AG08396 (cell line): ENCODE data around the gene SPTLC1.
"Not testable (repeated sequence)": the region's sequence is repeated elsewhere in the genome, so short reads cannot be mapped to it uniquely, and the experiment has no call there.

Source experiments
- DNase-seq: peaks from one replicate; pipeline ENCODE4 v3.0.0; 2012; ENCODE audit warnings: low spot score, mixed read lengths

The SPTLC1 gene

DNA sequence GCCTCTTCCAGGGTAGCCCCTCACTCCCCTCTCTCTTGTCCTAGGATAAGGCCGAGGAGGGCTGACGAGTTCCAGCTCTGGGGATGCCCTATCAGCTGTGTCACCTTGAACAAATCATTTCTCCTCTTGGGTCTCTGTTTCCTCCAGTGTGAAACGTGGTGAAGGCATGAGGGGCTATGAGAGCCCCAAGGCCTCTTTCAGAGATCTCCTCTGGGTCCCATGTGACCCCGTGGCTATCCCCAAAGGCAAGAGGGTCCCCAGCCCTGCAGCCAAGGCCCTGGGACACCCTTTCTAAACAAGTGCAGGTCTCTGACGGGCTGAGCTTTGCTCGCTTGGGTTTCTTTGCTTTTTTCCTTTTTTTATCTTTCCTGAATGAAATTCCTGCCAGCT is 25.5 kb upstream of the SPTLC1 start:
- DNase-seq: no peak

DNA sequence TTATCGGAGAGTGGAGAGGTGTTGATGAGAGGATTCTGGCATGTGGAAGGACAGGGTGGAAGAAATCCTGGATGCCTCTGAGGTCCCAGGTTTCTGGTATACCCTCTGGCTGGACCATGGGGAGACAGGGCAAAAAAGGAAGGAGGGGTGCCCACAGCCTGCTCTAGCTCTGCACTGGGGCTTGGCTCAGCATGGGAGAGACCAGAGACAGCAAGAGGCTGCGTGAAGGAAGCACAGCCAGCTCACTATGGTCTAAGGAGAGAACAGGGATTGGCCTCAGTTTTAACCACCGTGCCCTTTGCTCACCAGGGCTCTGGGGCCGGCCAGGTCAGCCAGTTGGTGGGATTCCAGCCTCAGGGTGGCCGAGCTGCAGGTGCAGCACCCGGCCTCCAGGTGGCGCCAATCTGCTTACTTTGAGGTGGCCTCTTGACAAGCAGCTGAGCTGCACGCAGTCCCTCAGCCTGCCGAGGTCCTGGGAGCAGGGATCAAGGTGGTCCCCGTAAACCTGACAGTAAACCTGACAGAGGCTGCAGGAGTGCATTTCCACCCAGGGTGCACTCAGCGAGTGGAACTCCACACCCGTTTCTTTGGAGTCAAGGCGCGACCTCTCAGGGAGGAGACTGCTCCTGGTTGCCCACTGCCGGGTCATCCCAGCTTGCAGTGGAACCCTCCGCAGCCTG is 25.0 kb upstream of the SPTLC1 start:
- DNase-seq: peak; percentile 78

DNA sequence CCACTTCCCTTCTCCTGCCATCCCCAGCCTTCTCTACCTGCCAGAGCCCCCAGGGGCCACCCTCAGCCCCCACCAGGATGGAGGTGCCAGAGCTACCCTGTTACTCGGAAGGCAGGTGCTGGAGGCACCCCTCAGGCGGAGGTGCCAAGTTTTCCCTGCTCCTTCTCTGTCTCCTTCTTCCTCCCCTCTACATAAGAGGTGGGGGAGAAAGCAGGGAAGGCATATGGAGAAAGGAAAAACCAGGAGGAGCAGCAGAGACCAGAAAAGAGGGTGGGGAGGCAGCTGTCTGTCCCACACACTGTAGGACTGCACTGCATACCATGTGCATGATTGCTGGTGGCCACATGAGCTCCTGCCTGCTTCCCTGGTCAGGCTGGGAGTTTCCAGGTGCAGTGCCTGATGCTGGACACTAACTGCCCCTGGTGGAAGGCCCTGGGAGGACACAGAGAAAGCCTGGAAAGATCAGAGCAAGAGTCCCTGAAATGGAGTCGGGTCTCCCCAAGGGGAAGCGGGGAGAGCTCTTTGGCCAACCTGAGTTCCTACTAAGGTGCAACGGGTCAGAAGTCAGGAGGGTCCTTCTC is 23.8 kb upstream of the SPTLC1 start:
- DNase-seq: peak; percentile 33

DNA sequence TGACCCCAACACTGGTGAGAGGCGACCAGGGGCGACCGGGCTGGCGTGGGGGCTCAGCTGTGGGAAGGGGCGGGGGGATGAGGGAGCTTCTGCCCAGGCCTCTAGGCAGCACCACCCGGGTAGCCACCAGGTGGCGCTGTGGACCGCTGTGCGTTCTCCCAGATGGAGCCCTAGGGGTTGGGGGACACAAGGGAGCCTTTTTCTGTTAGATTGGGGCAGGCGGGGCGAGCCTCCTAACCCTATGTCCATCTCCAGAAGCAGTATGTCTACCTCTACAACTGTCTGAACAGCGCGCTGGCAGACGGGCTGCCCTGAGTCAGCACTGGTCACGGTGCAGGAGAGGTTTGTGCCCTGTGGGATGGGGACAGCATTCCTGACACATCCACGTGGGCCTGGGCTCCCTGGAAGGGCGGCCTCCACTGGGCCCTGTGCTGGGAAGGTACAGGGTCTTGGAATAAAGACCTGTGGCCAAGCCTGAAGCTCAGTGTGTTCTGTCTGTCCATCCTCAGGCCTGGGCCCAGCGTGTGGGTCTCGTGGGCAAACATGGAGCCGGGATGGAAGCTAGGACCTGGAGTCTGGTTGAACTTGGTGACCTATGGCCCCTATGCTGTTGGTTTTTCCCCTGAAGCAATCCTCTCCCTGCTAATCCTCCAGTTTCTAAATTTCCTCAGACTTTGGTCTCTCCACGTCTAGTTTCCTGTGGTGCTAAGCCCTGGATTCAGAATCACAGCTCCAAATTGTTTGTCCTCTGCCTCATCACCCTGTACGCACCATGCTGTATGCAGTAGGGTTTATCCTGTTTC is 23.1 kb upstream of the SPTLC1 start:
- peak; percentile 61 for DNase-seq

DNA sequence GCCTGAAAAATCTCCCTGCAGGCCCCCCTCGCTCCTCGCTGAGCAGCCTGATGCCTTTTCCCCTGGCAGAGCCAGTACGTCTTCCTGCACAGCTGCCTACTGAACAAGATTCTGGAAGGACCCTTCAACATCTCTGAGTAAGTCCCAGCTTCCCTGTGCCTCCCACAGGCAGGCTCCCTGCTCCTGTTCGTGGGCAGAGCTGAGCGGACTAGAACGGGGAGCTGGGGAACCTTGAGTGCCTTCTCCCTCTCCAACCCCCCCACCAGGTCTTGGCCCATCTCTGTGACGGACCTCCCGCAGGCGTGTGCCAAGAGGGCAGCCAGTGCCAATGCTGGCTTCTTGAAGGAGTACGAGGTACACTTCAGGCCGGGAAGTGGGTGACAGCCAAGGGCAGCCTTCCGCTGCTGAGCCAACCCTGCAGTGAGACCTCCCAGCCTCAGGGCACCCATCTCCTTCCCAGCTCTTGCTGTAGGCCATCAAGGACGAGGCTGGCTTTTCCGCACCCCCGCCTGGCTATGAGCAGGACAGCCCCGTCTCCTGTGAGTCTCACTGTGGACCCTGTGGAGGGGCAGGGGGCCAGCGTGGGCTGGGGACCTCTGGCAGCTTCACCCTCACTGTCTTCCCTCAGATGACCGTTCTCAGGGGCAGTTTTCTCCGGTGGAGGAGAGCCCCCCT is 21.1 kb upstream of the SPTLC1 start:
- DNase-seq: no peak

DNA sequence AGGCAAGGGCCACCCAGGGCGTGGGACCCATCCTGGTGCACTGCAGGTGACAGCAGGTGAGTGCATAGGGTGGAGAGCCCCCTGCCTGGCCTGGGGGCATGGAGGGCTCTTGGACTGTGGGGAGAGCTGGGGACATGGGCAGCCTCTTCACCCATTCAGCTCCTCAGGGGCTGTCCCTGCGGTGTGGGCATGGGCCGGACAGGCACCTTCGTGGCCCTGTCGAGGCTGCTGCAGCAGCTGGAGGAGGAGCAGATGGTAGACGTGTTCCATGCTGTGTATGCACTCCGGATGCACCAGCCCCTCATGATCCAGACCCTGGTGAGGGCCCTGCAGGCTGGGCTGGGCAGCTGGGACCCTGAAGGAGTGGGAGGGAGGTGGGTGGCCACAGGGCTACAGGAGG is 20.4 kb upstream of the SPTLC1 start:
- no peak for DNase-seq

DNA sequence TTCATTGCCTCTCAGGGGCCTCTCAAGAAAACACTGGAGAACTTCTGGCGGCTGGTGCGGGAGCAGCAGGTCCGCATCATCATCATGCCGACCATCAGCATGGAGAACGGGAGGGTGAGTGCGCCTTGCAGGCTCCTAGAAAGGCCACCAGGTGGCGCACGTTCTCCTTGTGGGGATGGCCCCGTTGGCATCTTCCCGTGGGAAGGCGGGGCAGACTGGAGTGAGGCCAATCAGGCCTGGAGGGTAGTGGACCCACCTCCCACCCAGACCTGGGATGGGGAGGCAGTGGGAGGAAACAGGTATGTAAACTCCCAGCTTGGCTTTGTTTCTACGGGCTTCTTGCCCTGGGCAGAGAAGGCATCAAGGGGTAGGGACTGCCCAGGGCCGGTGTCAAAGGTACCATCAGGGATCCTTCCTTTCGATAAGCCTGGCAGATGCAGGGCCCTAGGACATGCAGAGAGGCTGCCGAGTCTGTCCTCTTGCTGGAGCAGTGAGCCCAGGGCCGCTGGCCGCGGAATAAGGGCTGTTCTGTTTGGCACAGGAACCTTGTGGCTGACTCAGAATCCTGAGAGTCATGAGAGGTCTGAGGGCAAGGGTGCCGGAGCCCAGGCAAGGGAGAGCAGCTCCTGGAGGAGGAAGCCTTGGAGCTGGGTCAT is 18.9 kb upstream of the SPTLC1 start:
- DNase-seq: peak; percentile 85

DNA sequence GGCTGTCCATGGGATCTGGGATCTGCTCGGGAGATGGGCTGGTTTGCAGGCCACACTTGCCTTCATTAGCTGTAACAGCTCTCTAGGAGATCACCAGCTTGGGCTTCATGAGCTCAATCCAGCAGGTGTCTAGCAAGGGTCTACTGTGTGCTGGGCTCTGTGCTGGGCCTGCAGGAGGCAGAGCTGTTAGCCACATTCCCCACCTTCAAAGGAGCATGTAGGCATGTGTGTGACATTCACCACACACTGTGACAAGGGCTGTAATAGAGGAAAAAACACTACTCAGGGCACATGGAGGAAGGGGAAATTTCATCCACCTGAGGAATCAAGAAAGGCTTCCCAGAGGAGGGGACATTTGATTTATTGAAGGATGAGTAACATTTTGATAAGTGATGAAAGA is 17.7 kb upstream of the SPTLC1 start:
- not testable (repeated sequence) for DNase-seq

DNA sequence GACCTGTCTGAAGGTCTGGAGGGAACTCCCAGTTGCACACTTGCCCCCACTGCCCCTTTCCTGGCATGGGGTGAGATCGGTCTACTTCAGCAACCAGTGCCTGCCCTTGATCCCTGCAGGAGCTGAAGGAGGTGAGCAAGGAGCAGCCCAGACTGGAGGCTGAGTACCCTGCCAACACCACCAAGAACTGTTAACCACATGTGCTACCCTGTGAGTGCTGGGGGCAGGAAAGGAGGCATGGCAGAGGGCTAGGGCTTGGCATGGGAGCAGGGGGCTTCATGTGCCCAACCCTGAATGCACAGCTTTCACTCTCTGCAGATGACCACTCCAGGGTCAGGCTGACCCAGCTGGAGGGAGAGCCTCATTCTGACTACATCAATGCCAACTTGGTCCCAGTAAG is 17.3 kb upstream of the SPTLC1 start:
- no peak for DNase-seq

DNA sequence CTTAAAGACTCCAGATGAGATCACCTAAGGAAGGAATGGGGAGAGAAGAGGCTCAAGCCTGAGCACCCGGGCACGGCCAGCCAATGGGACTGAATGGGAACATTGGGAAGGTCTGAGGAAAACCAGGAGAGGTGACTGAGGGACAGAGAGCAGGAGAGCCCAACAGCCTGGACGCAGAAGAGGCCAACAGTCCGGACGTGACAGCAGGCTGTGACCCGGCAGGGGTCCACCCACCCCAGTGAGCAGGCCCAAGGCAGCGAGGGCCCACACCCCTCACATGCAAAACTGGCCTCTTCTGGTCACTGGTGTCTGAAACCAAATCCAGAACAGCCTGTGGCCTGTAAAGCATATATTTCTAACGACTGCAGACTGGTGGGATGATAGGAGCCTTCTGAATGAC is 7.6 kb upstream of the SPTLC1 start:
- DNase-seq: no peak

DNA sequence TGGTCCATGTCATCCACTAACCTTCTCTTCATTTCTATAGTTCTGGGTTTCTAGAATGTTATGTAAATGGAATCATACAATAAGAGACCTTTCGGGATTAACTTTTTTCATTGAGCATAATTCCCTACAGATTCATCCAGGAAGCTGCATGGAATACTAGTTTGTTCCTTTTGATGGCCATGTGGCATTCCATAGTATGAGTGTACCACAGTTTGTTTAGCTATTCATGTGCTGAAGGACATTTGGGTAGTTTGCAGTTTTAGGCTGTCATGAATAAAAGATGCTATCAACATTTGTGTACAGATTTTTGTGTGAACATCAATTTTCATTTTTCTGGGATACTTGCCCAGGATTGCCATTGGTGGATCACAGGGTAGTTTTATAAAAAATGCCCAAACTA is 6.8 kb upstream of the SPTLC1 start:
- DNase-seq: no peak

DNA sequence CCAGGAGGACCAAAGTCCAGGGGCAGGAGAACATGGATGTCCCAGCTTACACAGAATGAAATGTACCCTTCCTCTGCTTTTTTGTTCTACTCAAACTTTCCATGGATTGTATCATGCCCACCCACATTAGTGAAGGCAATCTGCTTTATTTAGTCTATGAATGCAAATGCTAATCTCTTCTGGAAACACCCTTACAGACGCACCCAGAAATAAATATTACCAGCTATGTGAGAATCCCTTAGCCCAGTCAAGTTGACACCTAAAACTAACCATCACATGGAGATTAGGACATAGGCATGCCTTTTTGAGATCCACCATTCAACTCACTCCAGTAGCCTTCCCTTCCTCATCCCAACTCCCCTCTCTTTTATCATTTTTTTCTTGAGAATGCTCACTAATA is 6.1 kb upstream of the SPTLC1 start:
- no peak for DNase-seq

DNA sequence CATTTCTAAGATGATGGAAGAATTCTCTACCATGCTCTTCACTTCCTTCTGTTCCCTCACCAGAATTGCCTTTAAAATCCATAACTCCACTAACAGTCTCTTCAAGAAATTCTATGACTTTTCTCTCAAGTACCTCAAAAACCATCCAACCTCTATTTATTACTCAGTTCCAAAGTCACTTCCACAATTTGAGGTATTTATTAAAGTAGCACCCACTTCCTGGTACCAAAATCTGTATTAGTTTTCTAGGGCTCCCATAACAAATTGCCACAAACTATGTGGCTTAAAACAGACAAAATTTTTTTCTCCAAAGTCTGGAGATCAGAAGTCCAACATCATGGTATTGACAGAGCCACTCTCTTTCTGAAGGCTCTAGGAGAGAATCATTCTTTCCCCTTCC is 4.9 kb upstream of the SPTLC1 start:
- DNase-seq: no peak

DNA sequence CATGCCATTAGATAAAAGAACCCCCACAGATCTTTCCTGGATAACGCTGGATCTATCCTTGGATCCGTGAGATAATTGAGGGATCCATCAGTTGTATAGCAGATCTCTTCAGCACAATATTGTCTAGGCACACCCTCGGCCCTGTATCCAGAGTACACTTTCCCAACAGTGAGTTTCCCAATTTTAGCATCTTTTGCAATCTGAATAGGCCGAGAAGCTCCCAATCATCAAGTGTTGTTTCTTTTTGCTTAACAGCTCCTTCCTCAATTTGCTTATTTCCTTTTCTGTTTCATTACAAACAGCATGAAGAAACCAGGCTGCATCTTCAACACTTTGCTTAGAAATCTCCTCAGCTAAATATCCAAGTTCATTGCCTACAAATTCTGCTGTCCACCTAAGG is 4.4 kb upstream of the SPTLC1 start:
- DNase-seq: no peak

DNA sequence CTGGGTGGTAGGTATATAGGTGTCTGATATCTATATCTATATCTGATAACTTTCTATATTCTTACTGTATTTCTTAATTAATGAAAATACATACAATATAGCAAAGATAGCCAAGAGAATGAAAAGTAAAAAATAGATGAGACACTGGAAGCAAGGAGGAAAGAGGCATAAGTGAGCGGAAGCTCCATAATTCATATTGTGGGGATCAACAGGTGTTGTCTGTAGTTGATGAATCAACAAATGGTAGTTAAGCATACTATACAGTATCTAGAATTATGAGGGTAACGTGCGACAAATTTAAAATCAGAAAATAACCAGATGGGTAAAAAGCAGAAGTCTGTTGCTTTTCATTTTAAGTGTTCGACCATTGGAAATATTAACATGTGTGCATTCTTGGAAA is 7.1 kb downstream of the SPTLC1 start:
- DNase-seq: no peak

DNA sequence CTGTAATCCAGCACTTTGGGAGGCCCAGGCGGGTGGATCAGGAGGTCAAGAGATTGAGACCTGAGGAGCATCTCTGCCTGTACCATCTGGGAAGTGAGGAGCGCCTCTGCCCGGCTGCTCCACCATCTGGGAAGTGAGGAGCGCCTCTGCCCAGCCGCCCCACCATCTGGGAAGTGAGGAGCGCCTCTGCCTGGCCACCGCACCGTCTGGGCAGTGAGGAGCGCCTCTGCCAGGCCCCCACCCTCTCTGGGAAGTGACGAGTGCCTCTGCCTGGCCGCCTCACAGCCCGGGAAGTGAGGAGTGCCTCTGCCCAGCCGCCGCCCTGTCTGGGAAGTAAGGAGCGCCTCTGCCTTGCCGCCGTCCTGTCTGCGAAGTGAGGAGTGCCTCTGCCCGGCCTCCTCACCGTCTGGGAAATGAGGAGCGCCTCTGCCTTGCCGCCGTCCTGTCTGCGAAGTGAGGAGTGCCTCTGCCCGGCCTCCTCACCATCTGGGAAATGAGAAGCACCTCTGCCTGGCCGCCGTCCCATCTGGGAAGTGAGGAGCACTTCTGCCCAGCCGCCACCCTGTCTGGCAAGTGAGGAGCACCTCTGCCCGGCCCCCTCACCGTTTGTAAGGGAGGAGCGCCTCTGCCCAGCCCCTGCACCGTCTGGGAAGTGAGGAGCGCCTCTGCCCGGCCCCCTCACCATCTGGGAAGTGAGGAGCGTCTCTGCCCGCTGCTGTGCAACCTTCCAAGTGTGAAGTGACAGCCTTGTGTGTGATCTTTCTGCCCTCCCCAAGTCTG is 9.6 kb downstream of the SPTLC1 start:
- not testable (repeated sequence) for DNase-seq

DNA sequence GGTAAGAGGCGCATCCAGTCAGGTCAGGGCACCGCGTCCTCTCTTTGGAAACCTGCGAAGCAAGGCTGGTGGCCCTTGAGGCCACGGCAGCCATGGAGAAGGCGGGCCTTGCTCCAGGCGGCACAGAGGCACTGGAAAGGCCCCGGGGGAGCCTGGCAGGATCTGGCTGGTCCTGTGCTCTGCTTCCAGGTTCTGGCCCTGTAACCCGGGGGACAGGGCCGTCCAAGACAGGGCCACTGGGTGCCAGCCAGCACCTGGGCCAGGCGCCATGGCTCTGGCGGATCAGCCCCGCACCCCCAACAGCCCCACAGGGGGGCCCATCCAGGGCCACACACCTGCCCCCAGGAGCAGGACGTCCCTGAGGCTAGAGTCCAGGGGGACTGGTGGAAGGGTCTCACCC is 11.6 kb downstream of the SPTLC1 start:
- not testable (repeated sequence) for DNase-seq

DNA sequence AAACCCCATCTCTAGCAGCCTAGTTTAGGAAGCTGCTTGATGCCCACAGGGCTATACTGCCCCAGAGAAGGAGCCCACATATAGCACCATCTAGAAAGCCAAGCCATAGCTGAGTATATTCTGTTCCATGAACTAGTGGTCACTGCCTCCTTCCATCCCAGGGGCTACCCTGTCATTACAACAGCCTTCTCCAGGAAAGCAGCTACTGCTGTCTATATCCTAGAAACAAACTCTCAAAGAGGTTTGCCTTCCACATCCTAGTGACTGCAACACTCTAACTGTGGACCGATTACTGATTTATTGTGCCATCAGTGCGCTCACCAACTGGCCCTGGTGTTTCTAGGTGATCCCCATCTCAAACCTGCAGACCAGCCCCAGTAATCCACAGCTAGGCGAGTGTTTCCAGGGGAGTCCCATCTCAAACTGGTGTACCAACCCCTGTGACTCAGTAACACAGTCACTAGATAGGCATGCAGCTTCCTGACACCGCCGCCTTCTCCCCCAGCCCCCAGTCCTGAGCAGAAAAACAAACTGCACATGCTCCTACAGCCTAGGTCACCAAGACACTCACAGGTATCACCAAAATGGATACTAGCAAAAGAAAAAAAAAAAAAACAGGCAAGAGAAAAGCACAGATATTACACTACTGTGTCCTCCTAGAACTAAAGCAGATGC is 14.8 kb downstream of the SPTLC1 start:
- DNase-seq: peak; percentile 82

DNA sequence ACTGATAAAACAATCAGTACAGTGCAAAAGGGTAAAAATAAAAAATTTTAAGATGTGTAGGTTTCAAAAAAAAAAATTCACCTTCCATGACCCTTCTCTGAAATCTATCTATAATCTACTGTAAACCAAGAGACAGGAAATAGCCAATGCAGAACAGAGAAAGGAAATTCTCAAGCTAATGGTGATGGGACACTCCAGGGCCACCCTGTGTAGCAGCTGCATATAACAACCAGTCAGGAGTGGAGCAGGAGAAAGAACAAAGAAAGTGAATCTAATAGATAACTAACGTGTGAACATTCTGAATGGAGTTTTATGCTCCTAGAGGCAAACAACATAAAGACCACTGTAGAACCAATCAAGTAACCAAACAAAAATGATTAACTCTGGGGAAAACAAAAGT is 16.6 kb downstream of the SPTLC1 start:
- no peak for DNase-seq

DNA sequence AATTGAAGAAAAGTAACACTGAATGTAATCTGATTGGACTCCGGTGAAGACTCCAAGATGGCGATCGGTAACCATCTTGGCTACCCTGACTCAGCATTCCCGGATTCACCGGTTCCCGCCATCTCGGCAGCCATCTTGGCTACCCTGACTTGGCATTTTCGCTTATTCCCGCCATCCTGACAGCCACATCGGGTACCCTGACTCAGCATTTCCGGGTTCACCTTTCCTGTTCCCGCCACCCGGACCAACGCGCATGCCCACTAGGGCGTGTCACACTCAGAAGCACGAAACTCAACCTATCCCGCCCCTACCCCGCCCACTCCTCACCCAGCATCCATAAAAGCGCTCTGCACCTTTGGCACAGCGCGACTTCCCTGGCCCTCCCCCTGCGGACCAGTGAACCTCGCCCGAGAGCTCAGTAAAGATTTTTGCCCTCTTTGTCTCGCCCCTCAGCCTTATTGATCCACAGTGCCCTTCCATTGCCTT is 17.2 kb downstream of the SPTLC1 start:
- no peak for DNase-seq

DNA sequence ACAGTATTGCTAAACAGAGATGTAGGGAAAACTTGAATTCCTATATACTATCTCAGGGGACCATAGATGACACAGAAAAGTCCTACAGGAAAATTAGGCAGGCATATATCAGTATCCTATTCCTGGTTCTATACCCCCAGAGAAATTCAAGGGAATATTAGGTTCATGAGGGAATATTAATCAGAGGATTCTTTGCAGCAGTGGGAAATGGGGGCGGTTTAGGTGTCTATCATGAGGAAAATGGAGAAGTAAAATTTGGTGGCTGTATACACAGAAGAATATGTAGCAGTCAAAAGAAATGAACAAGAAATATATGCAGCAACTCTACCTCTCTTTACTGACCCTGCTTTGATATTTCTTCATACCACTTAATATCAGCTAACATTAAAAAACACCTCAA is 20.0 kb downstream of the SPTLC1 start:
- DNase-seq: no peak
